ENCODE data around the gene UBR4.

Gene UBR4

GRCh38 chr1:19070197-19070651 lies 139.8 kb downstream of the UBR4 start:
- no peak for DNase-seq (ENCODE audit: low read depth)
- TF ChIP-seq MAX (IDR thresholded peaks at IDR 0.05; ENCODE audit: low read depth, low read length) (no peak), POLR2A (IDR thresholded peaks at IDR 0.05; ENCODE audit: extremely low read depth, insufficient read length) (no peak), MYC (IDR thresholded peaks at IDR 0.05; ENCODE audit: low read depth, low read length) (no peak), CTCF (IDR thresholded peaks at IDR 0.05; ENCODE audit: low read depth, low read length) (no peak)
- no peak overlapping the region for H3K4me3 ChIP-seq (ENCODE audit: low read depth, low read length)

- DNase-seq (ENCODE audit: low read depth), result no peak
- TF ChIP-seq CTCF (IDR thresholded peaks at IDR 0.05; ENCODE audit: low read depth, low read length) (no peak), POLR2A (IDR thresholded peaks at IDR 0.05; ENCODE audit: extremely low read depth, insufficient read length) (no peak), MYC (IDR thresholded peaks at IDR 0.05; ENCODE audit: low read depth, low read length) (no peak), MAX (IDR thresholded peaks at IDR 0.05; ENCODE audit: low read depth, low read length) (no peak)
- no peak overlapping the region for H3K4me3 ChIP-seq (ENCODE audit: low read depth, low read length)
These were observed 141.3 kb downstream of the UBR4 start for GRCh38 chr1:19068639-19069276.

- DNase-seq (ENCODE audit: low read depth), result no peak
- TF ChIP-seq POLR2A (IDR thresholded peaks at IDR 0.05; ENCODE audit: extremely low read depth, insufficient read length) (no peak), MYC (IDR thresholded peaks at IDR 0.05; ENCODE audit: low read depth, low read length) (no peak), CTCF (IDR thresholded peaks at IDR 0.05; ENCODE audit: low read depth, low read length) (no peak), MAX (IDR thresholded peaks at IDR 0.05; ENCODE audit: low read depth, low read length) (no peak)
- H3K4me3 ChIP-seq (ENCODE audit: low read depth, low read length), result no peak overlapping the region
These were observed 142.0 kb downstream of the UBR4 start for GRCh38 chr1:19067912-19068638.

- H3K4me3 ChIP-seq (ENCODE audit: low read depth, low read length), result no peak overlapping the region
- DNase-seq (ENCODE audit: low read depth), result no peak
- TF ChIP-seq MAX (IDR thresholded peaks at IDR 0.05; ENCODE audit: low read depth, low read length) (no peak), POLR2A (IDR thresholded peaks at IDR 0.05; ENCODE audit: extremely low read depth, insufficient read length) (no peak), CTCF (IDR thresholded peaks at IDR 0.05; ENCODE audit: low read depth, low read length) (no peak), MYC (IDR thresholded peaks at IDR 0.05; ENCODE audit: low read depth, low read length) (no peak)
These were observed 142.7 kb downstream of the UBR4 start for GRCh38 chr1:19067182-19067911.

GRCh38 chr1:19066874-19067181 lies 143.2 kb downstream of the UBR4 start:
- no peak for DNase-seq (ENCODE audit: low read depth)
- TF ChIP-seq MAX (IDR thresholded peaks at IDR 0.05; ENCODE audit: low read depth, low read length) (no peak), MYC (IDR thresholded peaks at IDR 0.05; ENCODE audit: low read depth, low read length) (no peak), CTCF (IDR thresholded peaks at IDR 0.05; ENCODE audit: low read depth, low read length) (no peak), POLR2A (IDR thresholded peaks at IDR 0.05; ENCODE audit: extremely low read depth, insufficient read length) (no peak)
- no peak overlapping the region for H3K4me3 ChIP-seq (ENCODE audit: low read depth, low read length)
